ENCODE data around the gene PCDHA13.

DNA sequence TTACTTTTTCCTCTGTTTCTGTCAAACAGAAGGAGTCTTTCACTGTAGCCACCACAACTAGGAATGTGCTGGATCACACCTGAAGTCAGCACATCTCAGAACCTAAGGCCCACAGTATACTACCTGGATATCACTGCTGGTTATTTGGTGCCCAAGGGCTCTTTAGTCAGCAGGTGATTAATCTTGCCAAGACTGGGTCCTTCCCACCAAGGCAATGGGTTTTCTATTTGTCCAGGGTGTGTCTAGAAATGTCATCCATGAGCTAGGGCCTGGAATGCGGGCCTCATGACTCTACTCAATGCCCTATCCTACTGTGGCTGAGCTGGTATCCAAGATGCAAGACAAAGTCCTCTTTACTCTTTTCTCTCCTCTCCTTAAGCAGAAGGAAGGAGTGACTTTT is 34.4 kb downstream of the PCDHA13 start:
- TF ChIP-seq CTCF (IDR thresholded peaks at IDR 0.05) (no peak), EP300 (IDR thresholded peaks at IDR 0.05) (no peak)

Measured in suprapubic skin (tissue), 3 donors.